HG03571 (cell line): ENCODE measurements around the gene NCOA7.
"Not testable (repeated sequence)": the region's sequence is repeated elsewhere in the genome, so short reads cannot be mapped to it uniquely, and the experiment has no call there.

Experiments
- ATAC-seq: cut with Tn5 transposase; IDR thresholded peaks from one replicate; pipeline ENCODE4 v1.9.1; 2021; ENCODE audit not compliant: unreplicated experiment

Gene NCOA7

GRCh38 chr6:125943528-125944433 is 153.0 kb downstream of the NCOA7 start:
- no peak for ATAC-seq

DNA sequence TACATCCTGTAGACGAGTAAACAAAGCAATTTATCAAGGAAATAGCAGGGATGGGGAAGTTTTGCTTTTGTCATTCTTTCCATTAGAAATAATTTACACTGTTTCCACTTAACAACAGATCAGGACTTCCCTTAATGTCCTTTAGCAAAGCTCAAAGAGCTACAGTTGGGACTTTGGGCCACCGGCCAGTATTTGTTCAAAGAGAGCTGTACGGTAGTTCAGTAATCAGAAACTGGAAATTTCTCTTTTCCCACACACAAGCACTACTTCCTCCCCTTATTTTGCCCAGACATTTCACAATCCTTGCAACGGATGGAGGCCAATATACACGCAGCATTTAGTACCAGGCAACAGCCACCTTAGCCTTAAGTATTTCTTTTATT is 153.7 kb downstream of the NCOA7 start:
- no peak for ATAC-seq

GRCh38 chr6:125944896-125945295 is 154.1 kb downstream of the NCOA7 start:
- ATAC-seq = no peak

GRCh38 chr6:125945378-125946141 is 154.8 kb downstream of the NCOA7 start:
- ATAC-seq = no peak

- no peak for ATAC-seq
These were observed 156.9 kb downstream of the NCOA7 start for GRCh38 chr6:125947615-125948014.

GRCh38 chr6:125948455-125948854 is 157.7 kb downstream of the NCOA7 start:
- ATAC-seq = no peak

- ATAC-seq = no peak
These were observed 158.3 kb downstream of the NCOA7 start for GRCh38 chr6:125949069-125949468.

DNA sequence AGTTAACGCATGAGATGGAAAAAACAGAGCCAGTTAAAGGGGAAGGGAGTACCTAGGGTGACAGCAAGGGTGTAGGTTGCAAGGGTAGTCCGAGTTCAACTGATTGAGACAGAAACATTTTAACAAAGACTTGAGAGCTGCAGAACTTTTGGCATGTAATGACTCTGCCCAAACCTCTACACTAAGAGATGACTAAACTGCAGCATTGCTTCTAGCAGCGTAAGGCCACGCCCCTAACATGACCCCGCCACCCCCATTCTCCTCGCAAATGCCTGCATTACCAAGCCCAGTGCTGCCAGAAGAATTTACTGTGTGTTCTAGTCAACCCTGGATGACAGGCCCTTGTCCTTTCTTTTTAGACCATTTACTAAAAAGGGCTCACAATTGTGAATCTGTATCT is 159.5 kb downstream of the NCOA7 start:
- no peak for ATAC-seq

- not testable (repeated sequence) for ATAC-seq
These were observed 160.0 kb downstream of the NCOA7 start for GRCh38 chr6:125950716-125951115.

DNA sequence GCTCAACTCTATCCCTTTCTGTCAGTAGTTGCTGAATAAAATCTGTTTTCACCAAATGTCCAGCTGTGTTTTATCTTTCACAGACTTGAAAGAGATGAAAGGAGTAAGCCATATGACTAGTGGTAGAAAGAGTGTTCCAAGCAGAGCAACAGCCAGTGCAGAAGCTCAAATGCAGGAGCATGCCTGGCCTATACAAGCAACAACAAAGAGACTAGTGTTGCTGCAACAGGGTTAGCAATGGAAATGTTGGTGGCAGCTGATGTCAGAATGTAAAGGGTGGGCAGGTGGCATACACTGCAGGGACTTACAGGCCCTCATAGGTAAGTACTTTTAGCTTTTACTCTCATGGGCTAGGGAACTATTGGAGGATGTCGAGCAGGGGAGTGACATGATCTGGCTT is 160.6 kb downstream of the NCOA7 start:
- ATAC-seq = no peak

DNA sequence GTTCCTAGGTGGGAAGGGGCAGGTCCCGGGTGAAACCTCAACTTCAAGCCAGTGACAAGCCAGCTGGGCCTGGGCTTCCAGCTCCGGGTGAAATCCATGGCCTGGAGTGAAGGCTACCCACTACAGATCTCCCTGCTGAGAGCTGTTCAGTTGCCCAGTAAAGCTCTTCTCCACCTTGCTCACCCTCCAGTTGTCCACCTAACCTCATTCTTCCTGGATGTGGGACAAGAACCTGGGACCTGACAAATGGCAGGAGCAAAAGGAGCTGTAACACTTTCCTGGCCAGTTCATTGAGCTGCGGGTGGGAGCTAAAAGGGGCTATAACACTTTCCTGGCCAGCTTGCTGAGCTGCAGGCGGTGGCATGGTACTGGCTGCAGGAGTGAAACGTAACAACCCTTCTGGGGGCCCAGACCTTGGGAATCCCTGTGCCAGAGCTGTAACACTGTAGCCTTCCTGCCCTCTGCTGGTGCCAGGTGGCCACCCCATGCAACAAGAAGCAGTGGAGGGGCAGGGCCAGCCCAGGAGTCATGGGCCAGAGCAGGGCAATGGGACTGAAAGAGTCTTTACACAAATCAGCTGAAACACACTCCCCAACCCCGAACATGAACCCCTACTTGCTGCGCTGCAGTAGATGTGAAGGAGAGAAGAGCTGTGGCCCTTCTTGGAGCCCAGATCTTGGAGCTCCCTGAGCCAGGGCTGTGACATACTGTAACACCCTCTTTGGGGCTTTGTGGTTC is 162.2 kb downstream of the NCOA7 start:
- ATAC-seq = no peak

GRCh38 chr6:125953502-125953875 is 162.7 kb downstream of the NCOA7 start:
- no peak for ATAC-seq

DNA sequence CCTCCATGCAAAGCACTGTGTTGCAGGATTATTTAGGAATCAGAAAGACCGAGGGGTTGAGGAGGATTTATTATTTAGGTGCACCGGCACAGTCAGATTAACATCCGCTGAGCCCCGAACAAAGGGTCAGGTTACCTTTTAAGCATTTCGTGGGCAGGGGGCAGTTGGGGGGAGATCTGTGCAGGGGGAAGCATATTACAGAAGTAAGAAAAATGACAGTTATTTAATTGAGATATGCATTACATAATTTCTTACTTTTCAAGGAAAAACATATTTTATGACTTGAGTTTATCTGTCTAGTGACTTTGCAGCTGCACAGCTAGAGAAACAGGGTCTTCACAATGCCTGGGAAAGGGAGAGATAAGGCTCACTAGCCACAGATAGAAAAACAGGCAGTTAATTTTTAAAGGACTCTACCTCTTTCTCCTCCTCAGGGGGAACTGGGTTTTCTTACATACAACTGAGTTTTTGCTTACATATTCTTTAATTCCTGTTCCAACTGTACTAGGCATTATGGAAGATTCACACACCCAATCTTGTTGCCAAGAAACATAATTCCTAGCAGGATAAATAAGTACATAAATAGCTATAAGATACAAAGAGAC is 164.1 kb downstream of the NCOA7 start:
- no peak for ATAC-seq

DNA sequence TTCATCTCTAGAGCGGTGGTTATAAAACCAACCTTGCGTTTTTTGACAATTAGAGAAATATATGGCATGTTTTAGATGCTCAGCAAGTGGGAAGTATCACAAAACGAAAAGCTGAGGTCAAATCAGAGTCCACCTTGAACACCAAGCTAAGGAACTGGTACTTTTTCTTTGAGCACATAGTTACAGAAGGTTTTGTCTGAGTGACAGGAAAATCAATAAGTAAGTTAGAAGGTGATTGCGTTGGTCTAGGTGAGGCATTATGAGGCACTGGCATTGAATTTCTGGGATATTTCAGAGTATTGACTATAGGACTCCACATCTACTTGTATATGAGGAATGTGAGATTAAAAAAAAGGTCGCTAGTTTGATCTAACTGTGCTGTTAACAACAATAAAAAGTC is 165.2 kb downstream of the NCOA7 start:
- no peak for ATAC-seq

DNA sequence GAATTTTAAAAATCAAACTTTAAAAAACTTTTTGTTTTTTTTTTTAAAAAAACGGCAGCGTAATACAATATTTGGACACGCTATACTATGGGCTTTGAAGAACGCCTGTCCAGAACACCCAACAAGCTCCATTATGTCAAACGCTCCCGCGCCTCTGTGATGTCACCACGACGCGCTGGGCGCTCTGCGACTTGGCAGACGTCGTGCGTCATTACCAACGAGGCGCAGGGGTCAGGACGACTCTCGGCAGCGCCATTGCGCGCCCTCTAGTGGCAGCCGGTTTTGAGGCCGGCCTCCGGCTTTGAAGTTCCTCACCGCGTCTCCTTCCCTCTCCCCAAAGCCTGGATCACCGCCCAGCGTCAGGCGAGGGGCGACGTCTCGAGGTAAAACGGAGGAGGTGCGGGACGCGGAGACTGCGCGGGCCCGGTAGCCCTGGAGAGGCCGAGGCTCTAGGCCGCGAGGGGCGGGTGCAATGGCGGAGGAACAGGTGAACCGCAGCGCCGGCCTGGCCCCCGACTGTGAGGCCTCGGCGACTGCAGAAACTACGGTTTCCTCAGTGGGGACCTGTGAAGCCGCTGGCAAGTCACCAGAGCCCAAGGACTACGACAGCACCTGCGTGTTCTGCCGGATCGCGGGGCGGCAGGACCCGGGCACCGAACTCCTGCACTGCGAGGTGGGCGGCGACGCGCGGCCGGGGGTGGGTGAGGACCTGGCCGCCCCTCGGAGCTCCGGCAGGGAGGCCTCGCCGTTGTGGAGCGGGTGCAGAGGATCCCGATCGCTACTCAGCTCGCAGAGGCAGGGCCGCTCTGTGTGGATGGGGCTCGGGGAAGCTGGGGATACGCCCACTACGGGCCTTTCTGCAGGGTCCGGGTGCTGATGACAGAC is 166.0 kb downstream of the NCOA7 start, which contains the start of gene HINT3:
Gene HINT3 (plus strand): TSS at position 265 of the 885 bp plus-strand sequence. CDS start 208 bp downstream, at position 473.
- ATAC-seq = peak; percentile 95

- ATAC-seq = no peak
These were observed 166.6 kb downstream of the NCOA7 start for GRCh38 chr6:125957391-125957693.

- no peak for ATAC-seq
These were observed 167.1 kb downstream of the NCOA7 start for GRCh38 chr6:125957845-125958244.

GRCh38 chr6:125959041-125959440 is 168.3 kb downstream of the NCOA7 start:
- ATAC-seq = no peak

DNA sequence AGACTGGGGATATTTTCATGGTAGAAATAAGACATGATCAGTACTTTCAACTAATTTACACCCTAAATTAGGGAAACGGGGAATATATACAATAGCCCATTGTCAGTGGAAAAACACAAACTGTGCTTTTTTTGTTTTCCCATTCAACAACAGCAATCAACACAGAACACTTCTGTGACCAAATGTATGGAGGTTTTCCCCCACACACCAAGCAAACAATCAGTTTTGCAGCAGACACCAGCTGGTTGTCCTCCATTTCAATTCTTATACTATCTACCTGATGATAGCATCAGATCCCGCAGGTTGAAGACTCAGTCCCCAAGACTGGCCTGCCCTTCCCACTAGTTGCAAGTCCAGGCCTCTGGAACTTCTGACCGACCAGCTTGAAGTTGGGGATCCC is 170.4 kb downstream of the NCOA7 start:
- ATAC-seq = no peak

DNA sequence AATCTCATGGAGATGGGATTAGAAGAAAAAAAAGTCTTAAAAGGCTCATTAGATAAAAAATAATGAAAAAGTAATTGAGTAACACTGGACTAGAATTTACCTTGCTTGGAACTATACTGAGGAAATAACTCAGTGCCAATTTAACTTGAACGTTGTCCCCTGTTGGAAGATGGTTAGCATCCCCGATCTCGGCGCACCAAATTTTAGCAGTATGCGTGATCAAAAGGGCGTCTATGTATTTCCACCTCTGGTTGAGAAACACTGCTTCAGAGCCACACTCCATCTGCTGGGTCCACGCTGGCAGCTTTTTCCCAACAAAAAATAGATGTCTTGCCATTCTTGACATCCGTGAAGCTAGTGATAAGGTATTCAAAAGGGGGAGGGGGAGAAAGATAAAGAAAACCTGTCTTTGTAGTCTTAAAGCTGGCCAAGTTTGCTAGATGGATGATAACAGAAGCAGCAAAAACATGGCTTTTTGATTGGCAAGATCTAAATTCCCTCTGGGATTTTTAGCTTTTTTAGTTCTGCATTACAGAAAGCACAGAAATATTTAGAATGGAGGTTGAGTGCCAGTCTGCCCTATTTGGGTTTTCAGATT is 172.2 kb downstream of the NCOA7 start:
- no peak for ATAC-seq
